Measurements from ENCODE around the gene CLIC3. TPM values are rescaled to one million over a fixed set of nuclear protein-coding genes. Genes with fewer than 3 reads are reported as not detected.

The CLIC3 gene
- polyA plus RNA-seq, 2 of the 4 experiments (the other 2 are of a cell fraction): 0.61 to 6.4 TPM

DNA sequence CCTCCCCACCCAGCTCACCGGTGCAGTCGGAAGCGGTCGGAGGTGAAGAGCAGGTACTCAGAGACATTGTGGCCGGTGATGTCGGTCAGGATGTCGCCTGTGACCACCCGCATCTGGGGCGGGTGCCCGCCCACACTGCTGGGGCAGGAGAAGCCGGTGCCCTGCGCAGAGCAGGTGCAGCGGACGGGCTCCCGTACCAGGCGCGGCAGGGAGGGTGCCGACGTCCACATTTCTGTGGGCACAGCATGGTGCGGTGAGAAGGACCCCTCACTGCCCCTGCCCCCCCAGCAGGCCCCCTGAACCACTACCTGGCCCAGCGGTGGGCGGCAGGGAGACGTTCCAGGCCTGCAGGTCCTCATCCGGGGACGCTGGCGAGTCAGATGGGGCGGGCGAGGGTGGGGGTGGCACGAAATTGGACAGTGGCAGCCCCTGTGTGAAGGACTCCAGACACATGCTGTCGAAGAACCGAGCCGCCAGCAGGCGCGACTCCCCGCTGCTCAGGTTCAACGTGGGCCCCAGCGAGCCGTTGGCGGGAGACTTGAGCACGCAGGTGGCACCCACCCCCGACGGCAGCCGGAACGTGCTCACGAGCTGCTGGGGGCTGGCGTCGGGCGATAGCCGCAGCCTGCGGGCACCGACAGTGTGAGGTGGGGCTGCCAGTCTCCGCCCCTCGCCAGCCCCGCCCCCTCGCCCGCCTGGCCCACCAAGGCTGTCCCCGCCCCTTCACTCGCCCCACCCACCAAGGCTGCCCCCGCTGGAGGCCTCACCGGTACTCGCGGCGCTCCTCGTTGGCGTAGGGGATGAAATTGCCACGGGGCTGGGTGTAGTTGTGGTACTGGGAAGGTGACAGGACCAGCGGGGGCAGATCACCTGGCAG lies 16.6 kb upstream of the CLIC3 start:
- TF ChIP-seq CBX2 (IDR thresholded peaks at IDR 0.05; ENCODE audit: borderline replicate concordance, low read depth): no peak
- no peak for TF ChIP-seq ZFP36 (IDR thresholded peaks at IDR 0.05; ENCODE audit: borderline replicate concordance, partially characterized antibody)
- TF ChIP-seq, protein P1, sequence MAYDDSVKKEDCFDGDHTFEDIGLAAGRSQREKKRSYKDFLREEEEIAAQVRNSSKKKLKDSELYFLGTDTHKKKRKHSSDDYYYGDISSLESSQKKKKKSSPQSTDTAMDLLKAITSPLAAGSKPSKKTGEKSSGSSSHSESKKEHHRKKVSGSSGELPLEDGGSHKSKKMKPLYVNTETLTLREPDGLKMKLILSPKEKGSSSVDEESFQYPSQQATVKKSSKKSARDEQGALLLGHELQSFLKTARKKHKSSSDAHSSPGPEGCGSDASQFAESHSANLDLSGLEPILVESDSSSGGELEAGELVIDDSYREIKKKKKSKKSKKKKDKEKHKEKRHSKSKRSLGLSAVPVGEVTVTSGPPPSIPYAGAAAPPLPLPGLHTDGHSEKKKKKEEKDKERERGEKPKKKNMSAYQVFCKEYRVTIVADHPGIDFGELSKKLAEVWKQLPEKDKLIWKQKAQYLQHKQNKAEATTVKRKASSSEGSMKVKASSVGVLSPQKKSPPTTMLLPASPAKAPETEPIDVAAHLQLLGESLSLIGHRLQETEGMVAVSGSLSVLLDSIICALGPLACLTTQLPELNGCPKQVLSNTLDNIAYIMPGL (CRISPR knock-in tag; IDR thresholded peaks at IDR 0.05; ENCODE audit: borderline replicate concordance): no peak
- TF ChIP-seq, protein P2, sequence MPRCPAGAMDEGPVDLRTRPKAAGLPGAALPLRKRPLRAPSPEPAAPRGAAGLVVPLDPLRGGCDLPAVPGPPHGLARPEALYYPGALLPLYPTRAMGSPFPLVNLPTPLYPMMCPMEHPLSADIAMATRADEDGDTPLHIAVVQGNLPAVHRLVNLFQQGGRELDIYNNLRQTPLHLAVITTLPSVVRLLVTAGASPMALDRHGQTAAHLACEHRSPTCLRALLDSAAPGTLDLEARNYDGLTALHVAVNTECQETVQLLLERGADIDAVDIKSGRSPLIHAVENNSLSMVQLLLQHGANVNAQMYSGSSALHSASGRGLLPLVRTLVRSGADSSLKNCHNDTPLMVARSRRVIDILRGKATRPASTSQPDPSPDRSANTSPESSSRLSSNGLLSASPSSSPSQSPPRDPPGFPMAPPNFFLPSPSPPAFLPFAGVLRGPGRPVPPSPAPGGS (IDR thresholded peaks at IDR 0.05): no peak
- ChIA-PET POLR2A (no interaction called here), CTCF (interaction anchor here (1.3 to 3.3 kb wide), 3 partner anchors 17 to 65 kb away, joined by 4 to 13 read pairs (median 12); no protein-coding TSS in a partner anchor)
- Histone ChIP-seq H3K4me2 (no peak overlapping the region), H3K4me1 (no peaks in the 10 kb centered on the region), H3K27ac (no peak overlapping the region), H3K4me3 (no peak overlapping the region), H3K9me3 (no peaks in the 10 kb centered on the region)
- DNase-seq (ENCODE audit: low read depth in 1 of 2, low spot score in 1 of 2) (no peak), FAIRE-seq (no peak), ATAC-seq (0 out of 6 replicates have a peak, but pooled peaks of 1 of the 2 experiments have one; percentile 9)
- WGBS (ENCODE audit: missing lambda C conversion rate): 94% methylated on average over 29 of the region's 67 CpGs

DNA sequence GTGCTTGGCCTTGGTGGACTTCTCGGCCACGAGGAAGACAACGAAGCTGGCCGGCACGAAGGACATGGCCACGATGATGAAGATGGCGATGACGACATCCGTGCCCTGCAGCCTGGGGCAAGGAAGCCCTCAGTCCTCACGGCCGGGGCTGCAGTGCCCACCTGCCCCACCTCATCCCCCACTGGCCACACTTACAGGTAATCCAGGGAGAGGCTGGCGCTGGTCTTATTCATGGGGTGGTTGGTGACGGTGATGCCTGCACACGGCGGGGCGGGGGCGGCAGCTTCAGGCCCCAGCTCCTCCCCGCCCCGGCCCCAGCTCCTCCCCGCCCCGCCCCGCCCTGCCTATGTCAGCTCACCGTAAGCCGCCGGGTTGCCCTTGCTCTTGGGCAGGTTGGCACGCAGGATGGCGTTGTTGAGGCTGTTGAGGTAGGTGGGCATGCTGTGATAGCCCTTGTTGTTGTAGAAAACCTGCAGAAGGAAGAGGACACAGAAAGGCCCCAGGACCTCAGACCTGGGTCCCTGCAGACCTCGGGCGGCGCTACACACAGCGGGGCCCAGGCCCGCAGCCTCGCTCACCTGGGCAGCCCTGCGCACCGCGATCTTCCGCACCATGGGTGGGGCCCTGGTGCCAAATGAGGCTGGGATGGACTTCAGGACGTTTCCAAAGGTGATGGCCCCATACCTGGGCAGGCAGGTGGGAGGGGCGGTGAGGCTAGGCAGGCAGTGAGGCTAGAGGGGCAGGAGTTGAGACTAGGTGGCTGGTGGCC lies 15.7 kb upstream of the CLIC3 start:
- POLR2A ChIA-PET: no interaction called here
- 91% methylated on average over 23 of the region's 39 CpGs for WGBS (ENCODE audit: missing lambda C conversion rate)
- CTCF ChIA-PET: interaction anchor here (1.1 to 3.3 kb wide), 5 partner anchors 10 to 23 kb away, joined by 3 to 13 read pairs (median 5); no protein-coding TSS in a partner anchor

DNA sequence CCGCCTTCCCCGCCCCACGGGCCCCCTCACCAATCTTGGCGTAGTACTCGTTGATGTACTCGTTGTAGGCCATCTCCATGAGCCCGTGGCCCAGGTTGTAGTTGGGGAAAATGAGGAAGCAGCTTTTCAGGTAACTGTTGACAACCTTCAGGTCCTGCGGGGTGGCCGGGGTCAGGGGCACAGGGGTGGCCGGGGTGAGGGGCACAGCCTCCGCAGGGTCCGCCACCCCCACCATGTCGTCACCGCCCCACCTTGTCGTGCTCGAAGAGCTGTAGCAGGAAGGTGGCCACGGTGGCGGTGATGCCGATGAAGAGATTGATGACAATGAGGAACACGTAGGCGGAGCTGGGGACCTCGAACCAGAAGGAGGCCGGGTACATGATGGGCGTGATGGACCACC lies 14.8 kb upstream of the CLIC3 start:
- Histone ChIP-seq H3K9me3 (no peaks in the 10 kb centered on the region), H3K4me2 (no peak overlapping the region), H3K4me1 (peaks cover 5% of the 10 kb centered on the region; the same call in 2 of the 3 replicates), H3K27ac (no peak overlapping the region), H3K4me3 (no peak overlapping the region)
- no peak for DNase-seq (ENCODE audit: low read depth in 1 of 2, low spot score in 1 of 2)
- FAIRE-seq: no peak
- ChIA-PET POLR2A (interaction anchor here (0.6 kb wide), 1 partner anchor 648 kb away, joined by 3 read pairs; no protein-coding TSS in a partner anchor), CTCF (interaction anchor here (0.6 to 3.3 kb wide), 5 partner anchors 11 to 434 kb away, joined by 3 to 13 read pairs (median 5); no protein-coding TSS in a partner anchor)
- TF ChIP-seq, protein P3, sequence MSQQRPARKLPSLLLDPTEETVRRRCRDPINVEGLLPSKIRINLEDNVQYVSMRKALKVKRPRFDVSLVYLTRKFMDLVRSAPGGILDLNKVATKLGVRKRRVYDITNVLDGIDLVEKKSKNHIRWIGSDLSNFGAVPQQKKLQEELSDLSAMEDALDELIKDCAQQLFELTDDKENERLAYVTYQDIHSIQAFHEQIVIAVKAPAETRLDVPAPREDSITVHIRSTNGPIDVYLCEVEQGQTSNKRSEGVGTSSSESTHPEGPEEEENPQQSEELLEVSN (IDR thresholded peaks at IDR 0.05; ENCODE audit: borderline replicate concordance, low read depth): no peak
- TF ChIP-seq FOSB (CRISPR knock-in tag; IDR thresholded peaks at IDR 0.05) (no peak), RARB (CRISPR knock-in tag; IDR thresholded peaks at IDR 0.05) (no peak), ZFP36 (IDR thresholded peaks at IDR 0.05; ENCODE audit: borderline replicate concordance, partially characterized antibody) (no peak), RNF2 (IDR thresholded peaks at IDR 0.05; ENCODE audit: borderline replicate concordance, low read depth) (no peak), NPAS2 (CRISPR knock-in tag; IDR thresholded peaks at IDR 0.05; ENCODE audit: borderline replicate concordance) (no peak), TP53 (CRISPR knock-in tag; IDR thresholded peaks at IDR 0.05) (no peak), MYC (IDR thresholded peaks at IDR 0.05; ENCODE audit: borderline replicate concordance, low read length) (no peak), MAFK (IDR thresholded peaks at IDR 0.05; ENCODE audit: partially characterized antibody) (no peak), CHD4 (IDR thresholded peaks at IDR 0.05; ENCODE audit: borderline replicate concordance) (no peak), JUNB (IDR thresholded peaks at IDR 0.05) (no peak), HDAC2 (IDR thresholded peaks at IDR 0.05) (no peak), ZSCAN20 (CRISPR knock-in tag; IDR thresholded peaks at IDR 0.05) (no peak), PHF8 (IDR thresholded peaks at IDR 0.05; ENCODE audit: borderline replicate concordance, low read depth) (no peak), CBX2 (IDR thresholded peaks at IDR 0.05; ENCODE audit: borderline replicate concordance, low read depth) (no peak), RCOR1 (IDR thresholded peaks at IDR 0.05; ENCODE audit: low read depth, low read length) (no peak)
- TF ChIP-seq, protein P4, sequence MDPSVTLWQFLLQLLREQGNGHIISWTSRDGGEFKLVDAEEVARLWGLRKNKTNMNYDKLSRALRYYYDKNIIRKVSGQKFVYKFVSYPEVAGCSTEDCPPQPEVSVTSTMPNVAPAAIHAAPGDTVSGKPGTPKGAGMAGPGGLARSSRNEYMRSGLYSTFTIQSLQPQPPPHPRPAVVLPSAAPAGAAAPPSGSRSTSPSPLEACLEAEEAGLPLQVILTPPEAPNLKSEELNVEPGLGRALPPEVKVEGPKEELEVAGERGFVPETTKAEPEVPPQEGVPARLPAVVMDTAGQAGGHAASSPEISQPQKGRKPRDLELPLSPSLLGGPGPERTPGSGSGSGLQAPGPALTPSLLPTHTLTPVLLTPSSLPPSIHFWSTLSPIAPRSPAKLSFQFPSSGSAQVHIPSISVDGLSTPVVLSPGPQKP (IDR thresholded peaks at IDR 0.05; ENCODE audit: low read depth, low read length): no peak
- TF ChIP-seq, protein P5, sequence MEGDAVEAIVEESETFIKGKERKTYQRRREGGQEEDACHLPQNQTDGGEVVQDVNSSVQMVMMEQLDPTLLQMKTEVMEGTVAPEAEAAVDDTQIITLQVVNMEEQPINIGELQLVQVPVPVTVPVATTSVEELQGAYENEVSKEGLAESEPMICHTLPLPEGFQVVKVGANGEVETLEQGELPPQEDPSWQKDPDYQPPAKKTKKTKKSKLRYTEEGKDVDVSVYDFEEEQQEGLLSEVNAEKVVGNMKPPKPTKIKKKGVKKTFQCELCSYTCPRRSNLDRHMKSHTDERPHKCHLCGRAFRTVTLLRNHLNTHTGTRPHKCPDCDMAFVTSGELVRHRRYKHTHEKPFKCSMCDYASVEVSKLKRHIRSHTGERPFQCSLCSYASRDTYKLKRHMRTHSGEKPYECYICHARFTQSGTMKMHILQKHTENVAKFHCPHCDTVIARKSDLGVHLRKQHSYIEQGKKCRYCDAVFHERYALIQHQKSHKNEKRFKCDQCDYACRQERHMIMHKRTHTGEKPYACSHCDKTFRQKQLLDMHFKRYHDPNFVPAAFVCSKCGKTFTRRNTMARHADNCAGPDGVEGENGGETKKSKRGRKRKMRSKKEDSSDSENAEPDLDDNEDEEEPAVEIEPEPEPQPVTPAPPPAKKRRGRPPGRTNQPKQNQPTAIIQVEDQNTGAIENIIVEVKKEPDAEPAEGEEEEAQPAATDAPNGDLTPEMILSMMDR (IDR thresholded peaks at IDR 0.05): no peak
- WGBS (ENCODE audit: missing lambda C conversion rate): 93% methylated on average over 22 of the region's 24 CpGs
- no peak for ATAC-seq

More for the DNA sequence above, 15.7 kb upstream of the CLIC3 start:
- H3K4me1 ChIP-seq: peaks cover 4% of the 10 kb centered on the region; the same call in 2 of the 3 replicates
- ATAC-seq (no peak), FAIRE-seq (no peak), DNase-seq (ENCODE audit: low read depth in 1 of 2, low spot score in 1 of 2) (no peak)
- H3K4me2 ChIP-seq: no peak overlapping the region
- no peak overlapping the region for H3K27ac ChIP-seq
- H3K4me3 ChIP-seq: no peak overlapping the region
- H3K9me3 ChIP-seq: no peaks in the 10 kb centered on the region
- TF ChIP-seq, protein P6, sequence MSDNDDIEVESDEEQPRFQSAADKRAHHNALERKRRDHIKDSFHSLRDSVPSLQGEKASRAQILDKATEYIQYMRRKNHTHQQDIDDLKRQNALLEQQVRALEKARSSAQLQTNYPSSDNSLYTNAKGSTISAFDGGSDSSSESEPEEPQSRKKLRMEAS (IDR thresholded peaks at IDR 0.05): no peak
- no peak for TF ChIP-seq ESRRA (IDR thresholded peaks at IDR 0.05; ENCODE audit: borderline replicate concordance, low read length)
